ENCODE data around the gene NUP214.

Gene NUP214

DNA sequence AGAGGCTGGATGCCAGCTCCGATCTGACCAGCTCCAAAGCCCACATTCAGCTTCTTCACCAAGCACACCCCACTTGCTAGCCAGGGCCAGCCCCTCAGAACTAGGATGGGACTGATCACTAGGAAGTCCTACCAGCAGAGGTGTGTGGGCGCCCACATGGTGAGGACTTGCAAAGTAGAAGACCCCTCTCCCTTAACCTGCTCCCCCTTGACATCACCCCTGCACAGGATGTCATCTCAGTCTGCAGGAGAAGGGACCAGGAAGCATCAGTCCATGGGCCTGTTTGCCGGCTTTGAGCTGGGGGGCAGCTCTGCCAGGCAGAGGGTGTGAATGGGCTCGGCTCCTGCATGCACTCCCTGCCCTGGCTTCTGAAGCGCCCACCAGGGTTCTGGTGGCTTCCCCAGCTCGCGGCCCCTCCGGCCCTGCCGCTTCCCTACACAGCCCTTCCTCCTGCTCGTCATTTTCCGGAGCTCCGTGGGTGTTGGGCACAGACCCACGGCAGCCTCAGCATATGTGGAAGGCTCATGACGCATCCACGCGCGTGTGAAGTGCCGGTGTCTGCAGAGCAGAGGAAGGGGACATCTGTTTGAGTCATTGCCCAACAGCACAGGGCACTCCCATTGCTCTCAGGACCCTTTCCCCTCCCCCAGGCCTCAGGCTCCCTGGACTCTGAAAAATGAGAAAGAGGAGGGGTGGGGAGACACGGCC lies 154.6 kb downstream of the NUP214 start:
- TF ChIP-seq POU2F2 (IDR thresholded peaks at IDR 0.05; ENCODE audit: low read depth, low read length) (no peak), TAF1 (IDR thresholded peaks at IDR 0.05; ENCODE audit: low read depth, low read length) (no peak), POLR2AphosphoS5 (IDR thresholded peaks at IDR 0.05; ENCODE audit: low read depth, low read length) (no peak), PAX5 (IDR thresholded peaks at IDR 0.05; ENCODE audit: insufficient read depth, low read length, severe bottlenecking) (no peak), POLR2A (IDR thresholded peaks at IDR 0.05; ENCODE audit: low read depth, low read length) (no peak), SPI1 (IDR thresholded peaks at IDR 0.05; ENCODE audit: low read depth, low read length) (no peak)
- DNase-seq (ENCODE audit: insufficient read length, low spot score) = no peak

DNA sequence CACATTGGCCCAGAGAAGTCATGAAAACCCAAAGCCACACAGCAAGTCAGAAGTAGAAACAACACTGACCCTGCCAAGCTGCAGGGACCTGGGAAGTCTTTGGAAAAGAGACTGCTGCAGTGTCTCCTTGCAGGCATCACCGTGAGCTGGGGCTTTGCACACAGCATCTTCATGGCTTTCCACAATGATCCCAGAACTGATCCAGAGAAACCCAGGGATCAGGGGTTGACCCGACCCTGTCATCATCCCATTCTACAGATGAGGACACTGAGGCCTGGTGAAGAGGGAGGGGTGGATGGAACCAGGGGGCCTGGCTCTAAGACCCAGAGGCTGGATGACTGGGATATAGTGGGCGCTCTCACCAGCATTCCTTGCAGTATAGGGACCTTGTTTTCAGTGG lies 155.3 kb downstream of the NUP214 start:
- DNase-seq (ENCODE audit: insufficient read length, low spot score) (no peak), FAIRE-seq (no peak)
- TF ChIP-seq PAX5 (IDR thresholded peaks at IDR 0.05; ENCODE audit: insufficient read depth, low read length, severe bottlenecking) (no peak), SPI1 (IDR thresholded peaks at IDR 0.05; ENCODE audit: low read depth, low read length) (no peak), POLR2AphosphoS5 (IDR thresholded peaks at IDR 0.05; ENCODE audit: low read depth, low read length) (no peak), POLR2A (IDR thresholded peaks at IDR 0.05; ENCODE audit: low read depth, low read length) (no peak), TAF1 (IDR thresholded peaks at IDR 0.05; ENCODE audit: low read depth, low read length) (no peak), POU2F2 (IDR thresholded peaks at IDR 0.05; ENCODE audit: low read depth, low read length) (no peak)

More for the DNA sequence above, 154.6 kb downstream of the NUP214 start:
- FAIRE-seq = no peak

- FAIRE-seq (no peak), DNase-seq (ENCODE audit: insufficient read length, low spot score) (no peak)
- TF ChIP-seq POLR2AphosphoS5 (IDR thresholded peaks at IDR 0.05; ENCODE audit: low read depth, low read length) = no peak
- no peak for TF ChIP-seq SPI1 (IDR thresholded peaks at IDR 0.05; ENCODE audit: low read depth, low read length)
- TF ChIP-seq PAX5 (IDR thresholded peaks at IDR 0.05; ENCODE audit: insufficient read depth, low read length, severe bottlenecking) = no peak
- TF ChIP-seq POLR2A (IDR thresholded peaks at IDR 0.05; ENCODE audit: low read depth, low read length) = no peak
- no peak for TF ChIP-seq TAF1 (IDR thresholded peaks at IDR 0.05; ENCODE audit: low read depth, low read length)
- no peak for TF ChIP-seq POU2F2 (IDR thresholded peaks at IDR 0.05; ENCODE audit: low read depth, low read length)
Measured at GRCh38 chr9:131281119-131281965, 156.0 kb downstream of the NUP214 start.

GRCh38 chr9:131282175-131282574 lies 156.8 kb downstream of the NUP214 start:
- TF ChIP-seq PAX5 (IDR thresholded peaks at IDR 0.05; ENCODE audit: insufficient read depth, low read length, severe bottlenecking) (no peak), POU2F2 (IDR thresholded peaks at IDR 0.05; ENCODE audit: low read depth, low read length) (no peak), TAF1 (IDR thresholded peaks at IDR 0.05; ENCODE audit: low read depth, low read length) (no peak), POLR2A (IDR thresholded peaks at IDR 0.05; ENCODE audit: low read depth, low read length) (no peak), POLR2AphosphoS5 (IDR thresholded peaks at IDR 0.05; ENCODE audit: low read depth, low read length) (no peak), SPI1 (IDR thresholded peaks at IDR 0.05; ENCODE audit: low read depth, low read length) (no peak)
- no peak for DNase-seq (ENCODE audit: insufficient read length, low spot score)
- FAIRE-seq = no peak

- no peak for FAIRE-seq
- DNase-seq (ENCODE audit: insufficient read length, low spot score) = no peak
- TF ChIP-seq POLR2AphosphoS5 (IDR thresholded peaks at IDR 0.05; ENCODE audit: low read depth, low read length) (no peak), SPI1 (IDR thresholded peaks at IDR 0.05; ENCODE audit: low read depth, low read length) (no peak), POU2F2 (IDR thresholded peaks at IDR 0.05; ENCODE audit: low read depth, low read length) (no peak), PAX5 (IDR thresholded peaks at IDR 0.05; ENCODE audit: insufficient read depth, low read length, severe bottlenecking) (no peak), POLR2A (IDR thresholded peaks at IDR 0.05; ENCODE audit: low read depth, low read length) (no peak)
Measured at GRCh38 chr9:131282688-131283422, 157.5 kb downstream of the NUP214 start.
